Brain microvascular endothelial cell (primary cell): ENCODE data around the gene TPSAB1.

Experiments used
- DNase-seq: peaks from one replicate; pipeline ENCODE4 v3.0.0-alpha.2; 2020
- H3K27ac ChIP-seq: fragments of 250-450 bp; sonication (Bioruptor Pico); 2 replicates; pipeline ENCODE4 v1.5.1; 2020; ENCODE audit warnings: mild to moderate bottlenecking, moderate library complexity
- H3K27me3 ChIP-seq: fragments of 250-450 bp; sonication (Bioruptor Pico); replicated peaks from 2 replicates; pipeline ENCODE4 v1.5.1; 2020; ENCODE audit warnings: mild to moderate bottlenecking
- H3K36me3 ChIP-seq: fragments of 250-450 bp; sonication (Bioruptor Pico); replicated peaks from 2 replicates; pipeline ENCODE4 v1.5.1; 2020; ENCODE audit warnings: mild to moderate bottlenecking
- H3K4me3 ChIP-seq: 2 replicates; pipeline ENCODE4 v1.5.1; 2011; ENCODE audit warnings: low read depth, mild to moderate bottlenecking, control low read depth, low read length, moderate library complexity
- CTCF ChIP-seq: IDR thresholded peaks from 2 replicates; pipeline ENCODE4 v1.5.1; 2011; ENCODE audit warnings: low read depth, mild to moderate bottlenecking, moderate library complexity, low read length, control low read depth, inconsistent platforms; ENCODE audit errors: missing control alignments
- in situ Hi-C: cut with HindIII; loops from 2 replicates; pipeline ENCODE4 v1.10.0; 2017; ENCODE audit warnings: low sequenced_read_pairs, low pct_ligation_motif_present

The TPSAB1 gene

GRCh38 chr16:1220841-1221627 is 19.5 kb upstream of the TPSAB1 start:
- Histone ChIP-seq H3K27me3 (no peaks in the 10 kb centered on the region), H3K4me3 (no peak overlapping the region), H3K27ac (no peak overlapping the region), H3K36me3 (peaks cover 4% of the 10 kb centered on the region)
- TF ChIP-seq CTCF: no peak
- in situ Hi-C loops: no loop called here
- DNase-seq: no peak

- Histone ChIP-seq H3K27ac (no peak overlapping the region), H3K36me3 (peaks cover 4% of the 10 kb centered on the region), H3K27me3 (no peaks in the 10 kb centered on the region), H3K4me3 (no peak overlapping the region)
- no peak for TF ChIP-seq CTCF
- in situ Hi-C loops: no loop called here
- no peak for DNase-seq
These were observed 18.6 kb upstream of the TPSAB1 start for GRCh38 chr16:1221628-1222552.

GRCh38 chr16:1222553-1223354 is 17.8 kb upstream of the TPSAB1 start:
- Histone ChIP-seq H3K4me3 (no peak overlapping the region), H3K27me3 (no peaks in the 10 kb centered on the region), H3K36me3 (peaks cover 2% of the 10 kb centered on the region), H3K27ac (no peak overlapping the region)
- no peak for TF ChIP-seq CTCF
- in situ Hi-C loops: no loop called here
- DNase-seq: no peak

- Histone ChIP-seq H3K27ac (no peak overlapping the region), H3K27me3 (no peaks in the 10 kb centered on the region), H3K36me3 (no peaks in the 10 kb centered on the region), H3K4me3 (no peak overlapping the region)
- no peak for TF ChIP-seq CTCF
- in situ Hi-C loops: no loop called here
- DNase-seq: no peak
These were observed 16.9 kb upstream of the TPSAB1 start for GRCh38 chr16:1223355-1224214.

GRCh38 chr16:1224558-1224957 is 15.9 kb upstream of the TPSAB1 start:
- Histone ChIP-seq H3K27me3 (no peaks in the 10 kb centered on the region), H3K36me3 (no peaks in the 10 kb centered on the region), H3K4me3 (no peak overlapping the region), H3K27ac (no peak overlapping the region)
- DNase-seq: no peak
- no peak for TF ChIP-seq CTCF
- in situ Hi-C loops: no loop called here
